Measurements from ENCODE around the gene PANK2.

GRCh38 chr20:3901028-3901705, 12.0 kb downstream of the PANK2 start:
- no peak for TF ChIP-seq EZH2 (IDR thresholded peaks at IDR 0.05; ENCODE audit: insufficient read depth, low read length)
- TF ChIP-seq CTCF (IDR thresholded peaks at IDR 0.05; ENCODE audit: insufficient read depth, low read depth, low read length): no peak
